H1 (cell line): ENCODE data around the gene NANOS3. TPM values are rescaled to one million over a fixed set of nuclear protein-coding genes. Genes with fewer than 3 reads are reported as not detected.

ENCODE experiments used
- CTCF ChIA-PET: fragments of 300-600 bp; sonication (Branson Sonifier 250); formaldehyde crosslinking; loops from one replicate; lab custom pipeline; 2021; ENCODE audit not compliant: partially characterized antibody; lab: Charles Lee
- POLR2A ChIA-PET: fragments of 300-600 bp; sonication (Branson Sonifier 250); formaldehyde crosslinking; loops from one replicate; lab custom pipeline; 2021; ENCODE audit warnings: inconsistent platforms; ENCODE audit not compliant: partially characterized antibody; lab: Charles Lee
- DNase-seq, 2 experiments: peaks; one replicate each; pipeline versions ENCODE4 v3.0.0 to v3.0.0-alpha.2; 2010 to 2022; ENCODE audit warnings: low spot score in 2 of 2, low read depth in 1 of 2, mixed read lengths in 1 of 2
- FAIRE-seq: peaks from 2 replicates; lab custom pipeline; 2011; peaks lifted over from hg19 to GRCh38; lab: Jason Lieb, UNC
- H2AFZ ChIP-seq: 2 replicates; pipeline ENCODE4 v1.8.1; 2012; ENCODE audit warnings: low read length, inconsistent platforms
- H2AK5ac ChIP-seq: 2 replicates; pipeline ENCODE4 v1.6.1; 2013; ENCODE audit warnings: low read depth, low read length
- H2BK120ac ChIP-seq: replicated peaks from 2 replicates; pipeline ENCODE3; 2013; ENCODE audit warnings: low read depth, low read length, inconsistent platforms
- H2BK12ac ChIP-seq: 2 replicates; pipeline ENCODE4 v1.6.1; 2013; ENCODE audit warnings: low read depth, low read length
- H2BK15ac ChIP-seq: 2 replicates; pipeline ENCODE4 v1.6.1; 2013; ENCODE audit warnings: low read length
- H2BK20ac ChIP-seq: 2 replicates; pipeline ENCODE4 v1.6.1; 2013; ENCODE audit warnings: low read length
- H2BK5ac ChIP-seq: 2 replicates; pipeline ENCODE4 v1.6.1; 2013; ENCODE audit warnings: low read depth, low read length
- H3K14ac ChIP-seq: 2 replicates; pipeline ENCODE4 v1.6.1; 2013; ENCODE audit warnings: inconsistent platforms; ENCODE audit not compliant: insufficient read length
- H3K18ac ChIP-seq: 2 replicates; pipeline ENCODE4 v1.6.1; 2013; ENCODE audit warnings: low read length; ENCODE audit errors: extremely low read depth
- H3K23ac ChIP-seq: 2 replicates; pipeline ENCODE4 v1.6.1; 2013; ENCODE audit warnings: inconsistent platforms; ENCODE audit not compliant: insufficient read length
- H3K23me2 ChIP-seq: 2 replicates; pipeline ENCODE4 v1.6.1; 2013; ENCODE audit warnings: low read depth, low read length
- H3K27ac ChIP-seq: 2 replicates; pipeline ENCODE4 v1.6.1; 2011; ENCODE audit warnings: low read depth, low read length, inconsistent platforms
- H3K27me3 ChIP-seq, 4 experiments: replicated peaks in 1 of 4; 1 replicate in 1 of 4; 2 replicates in 3 of 4; pipeline versions ENCODE4 v1.6.1 to v1.8.1; 2011 to 2013; ENCODE audit warnings: low read length in 3 of 4, mild to moderate bottlenecking in 3 of 4, inconsistent platforms in 2 of 4, mixed read lengths in 2 of 4, moderate library complexity in 1 of 4; ENCODE audit not compliant: control insufficient read depth in 3 of 4, insufficient read depth in 3 of 4; ENCODE audit errors: extremely low read depth in 1 of 4
- H3K36me3 ChIP-seq, 4 experiments: 2 replicates each; pipeline versions ENCODE4 v1.6.1 to v1.8.1; 2011 to 2013; ENCODE audit warnings: mild to moderate bottlenecking in 4 of 4, low read length in 3 of 4, moderate library complexity in 2 of 4, control low read depth in 1 of 4, inconsistent platforms in 1 of 4; ENCODE audit not compliant: insufficient read depth in 4 of 4, control insufficient read depth in 2 of 4
- H3K4ac ChIP-seq: replicated peaks from 2 replicates; pipeline ENCODE3; 2013; ENCODE audit warnings: low read length, low read depth, mixed read lengths, inconsistent platforms; ENCODE audit not compliant: insufficient read length
- H3K4me1 ChIP-seq, 4 experiments: replicated peaks in 1 of 4; 1 replicate in 1 of 4; 2 replicates in 3 of 4; pipeline versions ENCODE4 v1.6.1 to v1.8.1; 2011 to 2013; ENCODE audit warnings: low read length in 3 of 4, inconsistent platforms in 2 of 4, mixed read lengths in 1 of 4; ENCODE audit not compliant: insufficient read depth in 4 of 4, control insufficient read depth in 3 of 4
- H3K4me2 ChIP-seq, 2 experiments: 2 replicates each; pipeline versions ENCODE4 v1.6.1 to v1.8.1; 2011 to 2013; ENCODE audit warnings: low read depth in 2 of 2, low read length in 2 of 2, control low read depth in 1 of 2, inconsistent platforms in 1 of 2, mild to moderate bottlenecking in 1 of 2; ENCODE audit not compliant: insufficient read depth in 1 of 2
- H3K4me3 ChIP-seq, 4 experiments: fragments of 200-600, 300-600 bp in 1 of 4; sonication (generic), shearing (Covaris generic), sonication (Bioruptor Twin) in 1 of 4; 2 replicates each; pipeline versions ENCODE4 v1.5.1 to v1.8.1; 2011 to 2016; ENCODE audit warnings: low read length in 4 of 4, low read depth in 3 of 4, control low read depth in 2 of 4, inconsistent platforms in 2 of 4, mild to moderate bottlenecking in 2 of 4, mixed read lengths in 1 of 4, moderate library complexity in 1 of 4; ENCODE audit not compliant: insufficient read depth in 2 of 4; ENCODE audit errors: extremely low read depth in 1 of 4
- H3K56ac ChIP-seq: replicated peaks from 2 replicates; pipeline ENCODE3; 2013; ENCODE audit warnings: low read depth, mild to moderate bottlenecking, mixed read lengths, low read length, inconsistent platforms; ENCODE audit not compliant: insufficient read length
- H3K79me1 ChIP-seq: 2 replicates; pipeline ENCODE4 v1.6.1; 2013; ENCODE audit warnings: low read depth, low read length, control low read depth
- H3K79me2 ChIP-seq, 2 experiments: 2 replicates each; pipeline versions ENCODE4 v1.6.1 to v1.8.1; 2012 to 2013; ENCODE audit warnings: low read length in 2 of 2, mild to moderate bottlenecking in 2 of 2, inconsistent platforms in 1 of 2; ENCODE audit not compliant: insufficient read depth in 2 of 2, control insufficient read depth in 1 of 2
- H3K9ac ChIP-seq, 4 experiments: replicated peaks in 1 of 4; 1 replicate in 1 of 4; 2 replicates in 3 of 4; pipeline versions ENCODE4 v1.6.1 to v1.8.1; 2011 to 2013; ENCODE audit warnings: low read depth in 3 of 4, low read length in 3 of 4, control low read depth in 2 of 4, mild to moderate bottlenecking in 2 of 4, moderate library complexity in 2 of 4, inconsistent platforms in 1 of 4; ENCODE audit errors: extremely low read depth in 1 of 4
- H3K9me3 ChIP-seq, 2 experiments: 2 replicates each; pipeline versions ENCODE4 v1.6.1 to v1.8.1; 2012 to 2013; ENCODE audit warnings: mild to moderate bottlenecking in 2 of 2, moderate library complexity in 2 of 2, control low read depth in 1 of 2, inconsistent platforms in 1 of 2, low read depth in 1 of 2, low read length in 1 of 2, mixed read lengths in 1 of 2; ENCODE audit not compliant: insufficient read depth in 2 of 2
- H4K20me1 ChIP-seq, 2 experiments: replicated peaks in 1 of 2; 2 replicates each; pipeline versions ENCODE3 to v1.8.1; 2011 to 2013; ENCODE audit warnings: inconsistent platforms in 2 of 2, low read length in 2 of 2, mild to moderate bottlenecking in 1 of 2; ENCODE audit not compliant: insufficient read depth in 2 of 2, control insufficient read depth in 1 of 2
- H4K5ac ChIP-seq: 2 replicates; pipeline ENCODE4 v1.6.1; 2013; ENCODE audit warnings: low read length, low read depth, mixed read lengths, inconsistent platforms; ENCODE audit not compliant: insufficient read length
- H4K8ac ChIP-seq: 2 replicates; pipeline ENCODE4 v1.8.0; 2013; ENCODE audit warnings: mild to moderate bottlenecking, moderate library complexity, low read length, inconsistent platforms; ENCODE audit not compliant: insufficient read depth; ENCODE audit errors: extremely low read depth
- H4K91ac ChIP-seq: replicated peaks from 2 replicates; pipeline ENCODE3; 2013; ENCODE audit warnings: low read length, mixed read lengths, inconsistent platforms; ENCODE audit not compliant: insufficient read length
- CBX5 ChIP-seq: fragments of 300-800, 300-1000 bp; sonication (generic); IDR thresholded peaks from 2 replicates; pipeline ENCODE4 v1.7.1; 2016; ENCODE audit warnings: antibody characterized with exemption, low read length, low read depth
- CBX8 ChIP-seq: fragments of 300-800, 300-1000 bp; sonication (generic); IDR thresholded peaks from 2 replicates; pipeline ENCODE4 v1.7.1; 2016; ENCODE audit warnings: low read depth, low read length, borderline replicate concordance
- CEBPB ChIP-seq: IDR thresholded peaks from 2 replicates; pipeline ENCODE4 v1.6.1; 2012; ENCODE audit warnings: low read depth, low read length
- CREB1 ChIP-seq: IDR thresholded peaks from 2 replicates; pipeline ENCODE4 v1.6.1; 2012; ENCODE audit warnings: inconsistent platforms
- EZH2 ChIP-seq: fragments of 200-600 bp; sonication (generic); IDR thresholded peaks from 2 replicates; pipeline ENCODE4 v1.7.1; 2012; ENCODE audit warnings: low read depth, mild to moderate bottlenecking, moderate library complexity, low read length, inconsistent platforms; ENCODE audit not compliant: severe bottlenecking
- HDAC2 ChIP-seq, 2 experiments: fragments of 300-600 bp in 1 of 2; sonication (generic) in 1 of 2; IDR thresholded peaks; 2 replicates each; pipeline ENCODE4 v1.6.1; 2011 to 2012; ENCODE audit warnings: low read depth in 2 of 2, low read length in 2 of 2, mild to moderate bottlenecking in 2 of 2, moderate library complexity in 2 of 2, borderline replicate concordance in 1 of 2, inconsistent platforms in 1 of 2
- KDM1A ChIP-seq: fragments of 200-600, 300-600 bp; sonication (generic); IDR thresholded peaks from 2 replicates; pipeline ENCODE4 v1.7.1; 2016; ENCODE audit warnings: mild to moderate bottlenecking, low read length, borderline replicate concordance
- PHF8 ChIP-seq: fragments of 200-600 bp; sonication (generic); conservative IDR thresholded peaks from 2 replicates; pipeline ENCODE4 v1.7.1; 2012; ENCODE audit warnings: low read depth, mild to moderate bottlenecking, inconsistent platforms, low read length, moderate library complexity
- RFX5 ChIP-seq: IDR thresholded peaks from 2 replicates; pipeline ENCODE4 v1.6.1; 2011; ENCODE audit warnings: low read depth, low read length, improper control_type of control experiment, borderline replicate concordance
- RNF2 ChIP-seq: fragments of 200-900, 300-1000 bp; sonication (generic); IDR thresholded peaks from 2 replicates; pipeline ENCODE4 v1.7.1; 2016; ENCODE audit warnings: borderline replicate concordance, low read depth, mild to moderate bottlenecking, antibody characterized with exemption, low read length; ENCODE audit not compliant: poor library complexity, severe bottlenecking; ENCODE audit errors: missing control alignments
- RXRA ChIP-seq: IDR thresholded peaks from 2 replicates; pipeline ENCODE4 v1.6.1; 2011; ENCODE audit warnings: low read depth, mild to moderate bottlenecking, low read length, moderate library complexity; ENCODE audit not compliant: insufficient read depth
- TBP ChIP-seq: IDR thresholded peaks from 2 replicates; pipeline ENCODE4 v1.6.1; 2011; ENCODE audit warnings: low read depth, low read length, improper control_type of control experiment
- ZNF274 ChIP-seq: IDR thresholded peaks from 2 replicates; pipeline ENCODE4 v1.7.0; 2012; ENCODE audit warnings: low read length, borderline replicate concordance; ENCODE audit errors: extremely low read depth
- WGBS, 2 experiments: shearing (Covaris generic) in 1 of 2; methylation state at CpG; one replicate each; pipeline versions ENCODE4 v1.1.6 to v1.1.7; 2013 to 2015; ENCODE audit warnings: low lambda C conversion rate in 2 of 2, mixed read lengths in 2 of 2, inconsistent platforms in 1 of 2, low coverage in 1 of 2, missing lambda C conversion rate in 1 of 2; ENCODE audit not compliant: insufficient replicate concordance in 2 of 2, insufficient coverage in 1 of 2, insufficient read length in 1 of 2; ENCODE audit errors: extremely low coverage in 1 of 2, missing lambda C conversion rate in 1 of 2; 5-methylcytosine and 5-hydroxymethylcytosine counted together
- polyA plus RNA-seq, 7 experiments: library from polyadenylated mRNA; depleted of rRNA in 3 of 7; stranded (reverse) in 5 of 7; unstranded in 2 of 7; fragments of >200 nt in 5 of 7; fragments of 200-250 nt in 2 of 7; gene quantifications; 1 replicate in 5 of 7; 2 replicates in 1 of 7; 4 replicates in 1 of 7; pipeline versions ENCODE4 v1.2.1 to v1.2.3, GENCODE V29; 2011 to 2013; ENCODE audit warnings: missing spikeins in 2 of 7, mixed read lengths in 2 of 7
- total RNA-seq: library from RNA; stranded (reverse); fragmentation: NEBNext Ultra II Directional; extraction: Animal tissue kit (Norgen Biotek cat#: 25700); gene quantifications from 2 replicates; pipeline ENCODE4 v1.2.1, GENCODE V29; 2021

Gene NANOS3
- total and polyA plus RNA-seq, 2 of the 8 experiments (the other 6 are each of a cell fraction or from before 2014, with no cell fraction given), result 0.62 TPM; not detected in 1

- no peak overlapping the region for H4K8ac ChIP-seq
- H3K23ac ChIP-seq, result no peak overlapping the region
- H3K4me3 ChIP-seq, result no peak overlapping the region
- H4K91ac ChIP-seq, result no peak overlapping the region
- H3K4me1 ChIP-seq, result no peaks in the 10 kb centered on the region
- no peaks in the 10 kb centered on the region for H3K79me1 ChIP-seq
- no peak overlapping the region for H3K18ac ChIP-seq
- no peak overlapping the region for H2BK12ac ChIP-seq
- H3K4me2 ChIP-seq, result no peak overlapping the region
- no peak for DNase-seq
- no peaks in the 10 kb centered on the region for H3K27me3 ChIP-seq
- no peaks in the 10 kb centered on the region for H4K20me1 ChIP-seq
- H2BK120ac ChIP-seq, result no peak overlapping the region
- H3K79me2 ChIP-seq, result no peaks in the 10 kb centered on the region
- CTCF ChIA-PET, result interaction anchor here (0.9 to 1.8 kb wide), 6 partner anchors 16 to 181 kb away, joined by 3 to 6 read pairs (median 4); partner anchors contain the start of gene NANOS3
- H3K9ac ChIP-seq, result no peak overlapping the region
- WGBS, 2 experiments, result 91% methylated on average over 10 of the region's 10 CpGs; no CpG with 5 or more reads in 1 of the 2 experiments
- H2BK20ac ChIP-seq, result no peak overlapping the region
- H3K4ac ChIP-seq, result no peak overlapping the region
- no peaks in the 10 kb centered on the region for H3K23me2 ChIP-seq
- no peak overlapping the region for H4K5ac ChIP-seq
- no peak overlapping the region for H3K14ac ChIP-seq
- POLR2A ChIA-PET, result interaction anchor here (1.2 to 1.5 kb wide), 3 partner anchors 10 to 35 kb away, joined by 3 to 4 read pairs (median 4); no protein-coding TSS in a partner anchor
- H2BK15ac ChIP-seq, result no peak overlapping the region
- no peak overlapping the region for H2AK5ac ChIP-seq
- no peak overlapping the region for H2BK5ac ChIP-seq
- H3K56ac ChIP-seq, result no peak overlapping the region
- no peak overlapping the region for H2AFZ ChIP-seq
- no peak overlapping the region for H3K27ac ChIP-seq
- H3K36me3 ChIP-seq, result no peaks in the 10 kb centered on the region
- FAIRE-seq, result no peak
- H3K9me3 ChIP-seq, result no peaks in the 10 kb centered on the region
- TF ChIP-seq TBP, result no peak
- TF ChIP-seq CEBPB, result no peak
- no peak for TF ChIP-seq CBX8
- TF ChIP-seq RNF2, result no peak
- TF ChIP-seq CBX5, result no peak
- no peak for TF ChIP-seq ZNF274
- no peak for TF ChIP-seq CREB1
- TF ChIP-seq HDAC2 (IDR thresholded peaks at IDR 0.05; ENCODE audit: borderline replicate concordance in 1 of 2, low read depth in 2 of 2, low read length in 2 of 2), result no peak
- no peak for TF ChIP-seq KDM1A
- no peak for TF ChIP-seq RFX5
- no peak for TF ChIP-seq EZH2
- no peak for TF ChIP-seq RXRA
- TF ChIP-seq PHF8, result no peak
Measured at GRCh38 chr19:13899393-13899792, 22.5 kb downstream of the NANOS3 start.
